Progenitor cell of endocrine pancreas (in vitro differentiated cells): ENCODE results near the gene RSPH1. TPM values are rescaled to one million over a fixed set of nuclear protein-coding genes. Genes with fewer than 3 reads are reported as not detected.

Source experiments
- DNase-seq: peaks from one replicate; pipeline ENCODE4 v3.0.0; 2021; ENCODE audit warnings: low spot score; ENCODE audit not compliant: unreplicated experiment
- H3K27ac Mint-ChIP-seq: 2 replicates; pipeline ENCODE4 v1.8.0; 2021; ENCODE audit warnings: mild to moderate bottlenecking, moderate library complexity, mixed read lengths
- H3K27me3 Mint-ChIP-seq: 2 replicates; pipeline ENCODE4 v1.8.0; 2021; ENCODE audit warnings: mixed read lengths
- H3K36me3 Mint-ChIP-seq: 2 replicates; pipeline ENCODE4 v1.8.0; 2022; ENCODE audit warnings: mixed read lengths; ENCODE audit not compliant: insufficient read depth
- H3K4me1 Mint-ChIP-seq: 2 replicates; pipeline ENCODE4 v1.8.0; 2021; ENCODE audit warnings: low read depth, mixed read lengths
- H3K4me3 Mint-ChIP-seq: 2 replicates; pipeline ENCODE4 v1.8.0; 2021; ENCODE audit warnings: low read depth, mild to moderate bottlenecking, moderate library complexity, mixed read lengths
- H3K9me3 Mint-ChIP-seq: 2 replicates; pipeline ENCODE4 v1.8.0; 2021; ENCODE audit warnings: low read depth, mixed read lengths
- total RNA-seq: library from RNA; stranded (reverse); gene quantifications from 2 replicates; pipeline ENCODE4 v1.2.1, GENCODE V29; 2021
- TF ChIP-seq, protein P1 (sequence below): fragments of 200-600 bp; sonication (generic); IDR thresholded peaks from one replicate; pipeline ENCODE4 v1.5.0; 2021; ENCODE audit warnings: antibody characterized with exemption, mild to moderate bottlenecking; ENCODE audit not compliant: unreplicated experiment

RSPH1 gene
- total RNA-seq, 1 donor from 2014 or later = 7.1 TPM

DNA sequence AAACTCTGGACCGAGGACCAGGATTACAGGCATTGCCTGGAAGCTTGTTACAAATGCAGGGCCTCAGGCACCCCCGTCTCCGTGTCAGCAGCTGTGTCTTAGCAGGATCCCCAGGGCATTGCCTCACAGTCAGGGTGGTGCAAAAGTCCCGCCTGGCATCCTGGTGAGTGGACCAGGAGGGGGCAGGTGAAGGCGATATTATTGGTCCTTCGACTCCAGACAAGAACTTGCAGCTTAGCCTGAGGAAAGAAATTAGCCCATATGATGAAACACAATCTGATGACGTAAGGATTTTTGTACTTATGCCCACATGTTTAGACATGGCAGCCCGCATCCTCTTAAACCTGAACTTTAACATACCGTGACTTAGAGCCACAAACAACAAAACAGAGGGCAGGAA lies 40.8 kb downstream of the RSPH1 start:
- no peak for DNase-seq
- no peaks in the 10 kb centered on the region for H3K27me3 Mint-ChIP-seq
- no peak overlapping the region for H3K27ac Mint-ChIP-seq
- H3K4me1 Mint-ChIP-seq = peaks cover 47% of the 10 kb centered on the region
- peaks cover 3% of the 10 kb centered on the region for H3K9me3 Mint-ChIP-seq
- TF ChIP-seq, protein P1, sequence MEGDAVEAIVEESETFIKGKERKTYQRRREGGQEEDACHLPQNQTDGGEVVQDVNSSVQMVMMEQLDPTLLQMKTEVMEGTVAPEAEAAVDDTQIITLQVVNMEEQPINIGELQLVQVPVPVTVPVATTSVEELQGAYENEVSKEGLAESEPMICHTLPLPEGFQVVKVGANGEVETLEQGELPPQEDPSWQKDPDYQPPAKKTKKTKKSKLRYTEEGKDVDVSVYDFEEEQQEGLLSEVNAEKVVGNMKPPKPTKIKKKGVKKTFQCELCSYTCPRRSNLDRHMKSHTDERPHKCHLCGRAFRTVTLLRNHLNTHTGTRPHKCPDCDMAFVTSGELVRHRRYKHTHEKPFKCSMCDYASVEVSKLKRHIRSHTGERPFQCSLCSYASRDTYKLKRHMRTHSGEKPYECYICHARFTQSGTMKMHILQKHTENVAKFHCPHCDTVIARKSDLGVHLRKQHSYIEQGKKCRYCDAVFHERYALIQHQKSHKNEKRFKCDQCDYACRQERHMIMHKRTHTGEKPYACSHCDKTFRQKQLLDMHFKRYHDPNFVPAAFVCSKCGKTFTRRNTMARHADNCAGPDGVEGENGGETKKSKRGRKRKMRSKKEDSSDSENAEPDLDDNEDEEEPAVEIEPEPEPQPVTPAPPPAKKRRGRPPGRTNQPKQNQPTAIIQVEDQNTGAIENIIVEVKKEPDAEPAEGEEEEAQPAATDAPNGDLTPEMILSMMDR = no peak
- no peaks in the 10 kb centered on the region for H3K36me3 Mint-ChIP-seq
- no peak overlapping the region for H3K4me3 Mint-ChIP-seq

DNA sequence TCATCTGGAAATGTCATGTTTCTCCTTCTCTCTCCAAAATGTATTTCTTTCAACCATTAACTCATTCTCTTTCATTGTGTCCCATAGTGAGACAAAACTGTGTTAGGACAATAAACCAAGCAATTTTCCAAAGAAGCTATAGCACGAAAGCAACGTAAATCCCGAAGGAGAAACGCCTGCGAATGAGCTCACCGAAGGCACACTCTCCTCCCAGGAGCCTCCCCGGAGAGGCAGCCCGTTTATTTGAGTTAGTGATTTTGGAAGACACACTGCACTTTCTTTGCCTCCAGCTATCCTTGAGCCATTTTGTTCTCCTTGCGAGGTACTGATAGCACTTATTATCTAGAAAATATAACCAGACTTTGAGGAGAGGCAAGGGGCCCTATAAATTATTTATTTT lies 41.2 kb downstream of the RSPH1 start:
- peak overlapping the region; percentile 15 for H3K27ac Mint-ChIP-seq
- peaks cover 44% of the 10 kb centered on the region for H3K4me1 Mint-ChIP-seq
- H3K9me3 Mint-ChIP-seq = peaks cover 3% of the 10 kb centered on the region
- DNase-seq = no peak
- TF ChIP-seq, protein P1 = no peak
- H3K27me3 Mint-ChIP-seq = no peaks in the 10 kb centered on the region
- no peaks in the 10 kb centered on the region for H3K36me3 Mint-ChIP-seq
- H3K4me3 Mint-ChIP-seq = no peak overlapping the region

DNA sequence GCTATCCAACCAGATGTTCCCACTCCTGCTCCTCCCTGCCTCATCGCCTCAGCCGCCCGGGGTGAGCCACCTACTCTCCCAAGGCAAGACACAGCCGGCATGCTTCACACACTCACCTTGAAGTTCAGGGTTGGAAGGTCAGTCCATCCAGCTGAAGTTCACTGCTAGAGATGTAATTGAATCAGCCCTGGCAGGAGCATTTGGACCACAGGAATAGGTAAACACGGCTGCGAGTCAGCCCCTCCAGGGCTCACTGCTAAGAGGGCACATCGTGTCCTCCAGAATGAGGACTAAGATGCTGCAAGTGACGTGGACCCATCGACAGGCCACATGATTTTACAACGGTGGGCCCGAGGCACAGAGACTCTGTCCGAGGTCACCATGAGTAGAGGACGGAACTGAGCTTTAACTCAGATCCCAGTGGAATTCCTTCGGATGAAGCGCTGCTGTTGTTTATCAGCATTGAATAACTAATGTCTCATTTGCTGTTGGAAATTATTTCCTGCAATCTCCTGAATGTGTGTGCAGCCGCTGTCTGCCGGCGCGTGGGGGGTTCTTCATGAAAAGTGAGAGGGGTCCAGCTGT lies 41.9 kb downstream of the RSPH1 start:
- H3K4me1 Mint-ChIP-seq = peaks cover 37% of the 10 kb centered on the region
- H3K9me3 Mint-ChIP-seq = peaks cover 3% of the 10 kb centered on the region
- H3K27me3 Mint-ChIP-seq = no peaks in the 10 kb centered on the region
- no peak overlapping the region for H3K4me3 Mint-ChIP-seq
- H3K27ac Mint-ChIP-seq = no peak overlapping the region
- no peak for DNase-seq
- TF ChIP-seq, protein P1 = no peak
- H3K36me3 Mint-ChIP-seq = no peaks in the 10 kb centered on the region

DNA sequence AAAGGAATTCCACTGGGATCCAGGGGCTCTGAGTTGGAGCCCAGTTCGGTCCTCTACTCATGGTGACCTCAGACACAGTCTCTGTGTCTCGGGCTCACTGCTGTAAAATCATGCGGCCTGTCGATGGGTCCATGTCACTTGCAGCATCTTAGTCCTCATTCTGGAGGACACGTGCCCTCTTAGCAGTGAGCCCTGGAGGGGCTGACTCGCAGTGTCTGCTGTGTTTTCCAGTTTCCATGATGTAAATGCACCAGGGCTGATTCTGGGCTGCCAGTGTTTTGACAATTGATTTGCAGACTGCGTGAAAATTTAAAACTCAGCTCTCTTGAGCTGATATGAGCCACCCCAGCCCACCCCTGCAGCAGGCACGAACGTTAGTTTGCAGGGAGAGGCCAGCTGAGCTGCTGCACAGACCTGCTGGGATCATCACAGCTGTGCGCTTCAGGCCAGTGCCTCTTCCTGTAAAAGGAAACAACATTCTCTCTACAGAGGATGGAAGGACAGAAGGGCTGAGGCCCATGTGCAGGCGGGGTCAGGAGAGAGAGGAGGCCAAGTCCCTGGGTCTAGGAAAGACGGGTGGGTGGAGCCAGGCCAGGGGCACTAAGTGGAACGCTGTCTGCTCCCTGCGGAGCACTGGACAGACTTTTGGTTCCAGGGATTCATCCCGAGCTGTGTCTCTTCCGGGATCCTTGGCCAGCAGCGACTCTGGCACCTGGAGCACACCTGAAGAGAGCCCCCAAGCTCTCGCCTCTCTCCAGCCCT lies 42.6 kb downstream of the RSPH1 start:
- DNase-seq = no peak
- no peaks in the 10 kb centered on the region for H3K27me3 Mint-ChIP-seq
- peaks cover 31% of the 10 kb centered on the region for H3K4me1 Mint-ChIP-seq
- peaks cover 3% of the 10 kb centered on the region for H3K9me3 Mint-ChIP-seq
- H3K4me3 Mint-ChIP-seq = no peak overlapping the region
- TF ChIP-seq, protein P1 = no peak
- peak overlapping the region; percentile 51 for H3K27ac Mint-ChIP-seq
- H3K36me3 Mint-ChIP-seq = no peaks in the 10 kb centered on the region

DNA sequence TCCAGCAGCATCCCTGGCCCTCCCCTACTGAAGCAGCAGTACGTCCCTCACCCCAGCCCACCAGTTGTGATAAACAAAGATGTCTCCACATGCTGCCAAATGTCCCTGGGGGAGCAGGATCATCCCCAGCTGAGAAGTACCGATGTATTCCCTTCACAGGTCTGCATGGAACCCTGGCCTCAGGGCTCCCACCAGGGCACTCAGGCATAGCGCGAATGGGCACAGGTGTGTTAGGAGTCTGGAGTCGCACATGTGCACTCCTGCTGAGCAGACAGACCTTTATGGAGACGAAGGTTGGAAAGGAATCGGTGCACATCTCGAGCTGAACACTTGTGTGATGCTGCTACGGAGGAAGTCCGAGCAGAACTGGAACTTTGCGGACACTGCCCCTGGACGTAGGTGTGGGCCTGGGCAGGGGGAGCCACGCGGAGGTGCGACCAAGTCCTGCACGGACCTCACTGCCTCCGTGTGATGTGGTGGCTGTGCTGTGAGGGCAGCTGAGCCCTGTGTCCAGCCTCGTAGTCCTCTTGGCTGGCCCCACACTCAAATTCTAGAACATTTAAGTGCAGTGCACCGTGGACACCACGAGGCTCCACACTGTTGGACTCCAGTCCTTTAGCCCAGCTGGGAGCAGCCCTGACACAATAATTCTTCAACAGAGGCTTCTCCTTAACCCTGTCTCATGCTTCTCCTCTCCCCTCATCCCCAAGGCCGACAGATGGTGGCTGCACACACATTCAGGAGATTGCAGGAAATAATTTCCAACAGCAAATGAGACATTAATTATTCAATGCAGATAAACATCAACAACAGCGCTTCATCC lies 43.4 kb downstream of the RSPH1 start:
- peak overlapping the region; percentile 51 for H3K27ac Mint-ChIP-seq
- peaks cover 3% of the 10 kb centered on the region for H3K9me3 Mint-ChIP-seq
- no peaks in the 10 kb centered on the region for H3K36me3 Mint-ChIP-seq
- no peak overlapping the region for H3K4me3 Mint-ChIP-seq
- no peaks in the 10 kb centered on the region for H3K27me3 Mint-ChIP-seq
- H3K4me1 Mint-ChIP-seq = peaks cover 28% of the 10 kb centered on the region
- TF ChIP-seq, protein P1 = no peak
- no peak for DNase-seq
